ENCODE results near the gene SLC2A1.

Gene SLC2A1

GRCh38 chr1:42966688-42967612 lies 8.3 kb upstream of the SLC2A1 start:
- Histone ChIP-seq H3K27me3 (ENCODE audit: control insufficient read depth, insufficient read depth, low read length) (no peaks in the 10 kb centered on the region), H3K27ac (ENCODE audit: low read depth, low read length) (peak overlapping the region; percentile 96)

GRCh38 chr1:42965378-42965777 lies 6.7 kb upstream of the SLC2A1 start:
- no peak overlapping the region for H3K4me3 ChIP-seq (ENCODE audit: low read depth, low read length)
- peaks cover 40% of the 10 kb centered on the region for H3K4me1 ChIP-seq (ENCODE audit: control insufficient read depth, insufficient read depth, low read length)
- no peak overlapping the region for H3K27ac ChIP-seq (ENCODE audit: low read depth, low read length)
- no peak overlapping the region for H3K9ac ChIP-seq (ENCODE audit: low read depth, low read length)
- no peaks in the 10 kb centered on the region for H3K27me3 ChIP-seq (ENCODE audit: control insufficient read depth, insufficient read depth, low read length)
- H3K36me3 ChIP-seq (ENCODE audit: control insufficient read depth, insufficient read depth, low read length), result 0 out of 2 replicates have a peak, but pooled peaks cover 2% of the 10 kb centered on the region
- H3K9me3 ChIP-seq (ENCODE audit: control insufficient read depth, insufficient read depth, low read length), result no peaks in the 10 kb centered on the region

More at GRCh38 chr1:42966688-42967612, 8.3 kb upstream of the SLC2A1 start:
- peak overlapping the region; percentile 18 for H3K9ac ChIP-seq (ENCODE audit: low read depth, low read length)
- peaks cover 26% of the 10 kb centered on the region for H3K4me1 ChIP-seq (ENCODE audit: control insufficient read depth, insufficient read depth, low read length)
- no peak overlapping the region for H3K4me3 ChIP-seq (ENCODE audit: low read depth, low read length)
- H3K36me3 ChIP-seq (ENCODE audit: control insufficient read depth, insufficient read depth, low read length), result peaks cover 2% of the 10 kb centered on the region; the same call in 1 of the 2 replicates
- no peaks in the 10 kb centered on the region for H3K9me3 ChIP-seq (ENCODE audit: control insufficient read depth, insufficient read depth, low read length)

- Histone ChIP-seq H3K36me3 (ENCODE audit: control insufficient read depth, insufficient read depth, low read length) (no peaks in the 10 kb centered on the region), H3K9me3 (ENCODE audit: control insufficient read depth, insufficient read depth, low read length) (no peaks in the 10 kb centered on the region), H3K27me3 (ENCODE audit: control insufficient read depth, insufficient read depth, low read length) (no peaks in the 10 kb centered on the region), H3K4me1 (ENCODE audit: control insufficient read depth, insufficient read depth, low read length) (peaks cover 48% of the 10 kb centered on the region), H3K27ac (ENCODE audit: low read depth, low read length) (peak overlapping the region; percentile 73), H3K4me3 (ENCODE audit: low read depth, low read length) (no peak overlapping the region), H3K9ac (ENCODE audit: low read depth, low read length) (no peak overlapping the region)
These were observed 5.6 kb upstream of the SLC2A1 start for GRCh38 chr1:42964044-42964812.

GRCh38 chr1:42963378-42964043 lies 4.8 kb upstream of the SLC2A1 start:
- peaks cover 48% of the 10 kb centered on the region for H3K4me1 ChIP-seq (ENCODE audit: control insufficient read depth, insufficient read depth, low read length)
- no peak overlapping the region for H3K4me3 ChIP-seq (ENCODE audit: low read depth, low read length)
- H3K36me3 ChIP-seq (ENCODE audit: control insufficient read depth, insufficient read depth, low read length), result no peaks in the 10 kb centered on the region
- peak overlapping the region; percentile 73 for H3K27ac ChIP-seq (ENCODE audit: low read depth, low read length)
- no peaks in the 10 kb centered on the region for H3K9me3 ChIP-seq (ENCODE audit: control insufficient read depth, insufficient read depth, low read length)
- H3K9ac ChIP-seq (ENCODE audit: low read depth, low read length), result peak overlapping the region; percentile 19
- H3K27me3 ChIP-seq (ENCODE audit: control insufficient read depth, insufficient read depth, low read length), result no peaks in the 10 kb centered on the region

GRCh38 chr1:42962641-42963377 lies 4.1 kb upstream of the SLC2A1 start:
- H3K4me1 ChIP-seq (ENCODE audit: control insufficient read depth, insufficient read depth, low read length), result peaks cover 48% of the 10 kb centered on the region
- peak overlapping the region; percentile 10; the same call in 1 of the 2 replicates for H3K4me3 ChIP-seq (ENCODE audit: low read depth, low read length)
- no peaks in the 10 kb centered on the region for H3K27me3 ChIP-seq (ENCODE audit: control insufficient read depth, insufficient read depth, low read length)
- H3K27ac ChIP-seq (ENCODE audit: low read depth, low read length), result peak overlapping the region; percentile 73
- no peaks in the 10 kb centered on the region for H3K36me3 ChIP-seq (ENCODE audit: control insufficient read depth, insufficient read depth, low read length)
- no peaks in the 10 kb centered on the region for H3K9me3 ChIP-seq (ENCODE audit: control insufficient read depth, insufficient read depth, low read length)
- peak overlapping the region; percentile 49 for H3K9ac ChIP-seq (ENCODE audit: low read depth, low read length)

- Histone ChIP-seq H3K27me3 (ENCODE audit: control insufficient read depth, insufficient read depth, low read length) (no peaks in the 10 kb centered on the region), H3K9me3 (ENCODE audit: control insufficient read depth, insufficient read depth, low read length) (no peaks in the 10 kb centered on the region), H3K9ac (ENCODE audit: low read depth, low read length) (no peak overlapping the region), H3K36me3 (ENCODE audit: control insufficient read depth, insufficient read depth, low read length) (0 out of 2 replicates have a peak, but pooled peaks cover 5% of the 10 kb centered on the region), H3K4me3 (ENCODE audit: low read depth, low read length) (no peak overlapping the region), H3K27ac (ENCODE audit: low read depth, low read length) (no peak overlapping the region), H3K4me1 (ENCODE audit: control insufficient read depth, insufficient read depth, low read length) (peaks cover 39% of the 10 kb centered on the region)
These were observed 2.8 kb upstream of the SLC2A1 start for GRCh38 chr1:42961312-42962091.

GRCh38 chr1:42960566-42961311 lies 2.1 kb upstream of the SLC2A1 start:
- H3K9ac ChIP-seq (ENCODE audit: low read depth, low read length), result no peak overlapping the region
- H3K27me3 ChIP-seq (ENCODE audit: control insufficient read depth, insufficient read depth, low read length), result no peaks in the 10 kb centered on the region
- no peak overlapping the region for H3K4me3 ChIP-seq (ENCODE audit: low read depth, low read length)
- H3K9me3 ChIP-seq (ENCODE audit: control insufficient read depth, insufficient read depth, low read length), result no peaks in the 10 kb centered on the region
- H3K36me3 ChIP-seq (ENCODE audit: control insufficient read depth, insufficient read depth, low read length), result peaks cover 10% of the 10 kb centered on the region
- H3K4me1 ChIP-seq (ENCODE audit: control insufficient read depth, insufficient read depth, low read length), result peaks cover 43% of the 10 kb centered on the region
- no peak overlapping the region for H3K27ac ChIP-seq (ENCODE audit: low read depth, low read length)

GRCh38 chr1:42960122-42960390 lies 1.4 kb upstream of the SLC2A1 start:
- no peaks in the 10 kb centered on the region for H3K27me3 ChIP-seq (ENCODE audit: control insufficient read depth, insufficient read depth, low read length)
- H3K9me3 ChIP-seq (ENCODE audit: control insufficient read depth, insufficient read depth, low read length), result no peaks in the 10 kb centered on the region
- H3K9ac ChIP-seq (ENCODE audit: low read depth, low read length), result no peak overlapping the region
- peaks cover 49% of the 10 kb centered on the region for H3K4me1 ChIP-seq (ENCODE audit: control insufficient read depth, insufficient read depth, low read length)
- H3K36me3 ChIP-seq (ENCODE audit: control insufficient read depth, insufficient read depth, low read length), result peaks cover 16% of the 10 kb centered on the region
- no peak overlapping the region for H3K27ac ChIP-seq (ENCODE audit: low read depth, low read length)
- H3K4me3 ChIP-seq (ENCODE audit: low read depth, low read length), result peak overlapping the region; percentile 87; the same call in 1 of the 2 replicates

GRCh38 chr1:42957880-42958487 lies 684 bp downstream of the SLC2A1 start:
- Histone ChIP-seq H3K36me3 (ENCODE audit: control insufficient read depth, insufficient read depth, low read length) (peaks cover 36% of the 10 kb centered on the region), H3K27ac (ENCODE audit: low read depth, low read length) (peak overlapping the region; percentile 88), H3K27me3 (ENCODE audit: control insufficient read depth, insufficient read depth, low read length) (no peaks in the 10 kb centered on the region), H3K4me3 (ENCODE audit: low read depth, low read length) (peak overlapping the region; percentile 87), H3K4me1 (ENCODE audit: control insufficient read depth, insufficient read depth, low read length) (peaks cover 52% of the 10 kb centered on the region), H3K9me3 (ENCODE audit: control insufficient read depth, insufficient read depth, low read length) (no peaks in the 10 kb centered on the region), H3K9ac (ENCODE audit: low read depth, low read length) (peak overlapping the region; percentile 92)
